ENCODE measurements around the gene MYRF. TPM values are rescaled to one million over a fixed set of nuclear protein-coding genes. Genes with fewer than 3 reads are reported as not detected.

The MYRF gene
- polyA plus RNA-seq, 1 donor (not counting 4 experiments of a cell fraction or from before 2014, with no cell fraction given): 0.14 TPM

- Histone ChIP-seq H3K27me3 (ENCODE audit: control insufficient read depth, extremely low read depth, insufficient read depth, low read length) (peaks cover 56% of the 10 kb centered on the region), H3K9ac (ENCODE audit: control insufficient read depth, extremely low read depth, insufficient read depth, low read length) (no peak overlapping the region), H3K9me3 (ENCODE audit: control insufficient read depth, low read depth, low read length) (no peaks in the 10 kb centered on the region), H2AFZ (ENCODE audit: control insufficient read depth, low read length) (no peak overlapping the region), H3K4me2 (ENCODE audit: control insufficient read depth, extremely low read depth, insufficient read depth, low read depth, low read length) (no peak overlapping the region), H3K36me3 (ENCODE audit: control insufficient read depth in 2 of 2, extremely low read depth in 1 of 2, insufficient read depth in 2 of 2, low read length in 2 of 2) (no peaks in the 10 kb centered on the region), H3K9me1 (ENCODE audit: control insufficient read depth, extremely low read depth, insufficient read depth, low read length) (no peaks in the 10 kb centered on the region), H3K27ac (ENCODE audit: control insufficient read depth, insufficient read depth, low read length) (no peak overlapping the region), H3K4me3 (ENCODE audit: control insufficient read depth in 2 of 3, extremely low read depth in 1 of 3, insufficient read depth in 2 of 3, low read depth in 1 of 3, low read length in 3 of 3) (no peak overlapping the region), H3K4me1 (ENCODE audit: control insufficient read depth, extremely low read depth, insufficient read depth, low read length) (peaks cover 8% of the 10 kb centered on the region), H3K79me2 (ENCODE audit: control insufficient read depth, insufficient read depth, low read length) (no peaks in the 10 kb centered on the region), H4K20me1 (ENCODE audit: control insufficient read depth, extremely low read depth, insufficient read depth, low read length) (peaks cover 8% of the 10 kb centered on the region)
- TF ChIP-seq CTCF (optimal IDR thresholded peaks at IDR 0.05 in 1 of 3, IDR thresholded peaks at IDR 0.05 in 1 of 3, conservative IDR thresholded peaks at IDR 0.05 in 1 of 3; ENCODE audit: extremely low read depth in 1 of 3, insufficient read depth in 2 of 3, low read length in 3 of 3) (no peak), EZH2 (IDR thresholded peaks at IDR 0.05; ENCODE audit: low read length) (no peak)
- FAIRE-seq (no peak), DNase-seq (ENCODE audit: low read depth, low spot score) (no peak)
- dilution Hi-C loops (cut with MboI; ENCODE audit: extremely low pct_ligation_motif_present, low sequenced_read_pairs): no loop called here
Observed at GRCh38 chr11:61704838-61705237, 47.6 kb upstream of the MYRF start.

- Histone ChIP-seq H3K4me1 (ENCODE audit: control insufficient read depth, extremely low read depth, insufficient read depth, low read length) (no peaks in the 10 kb centered on the region), H3K4me2 (ENCODE audit: control insufficient read depth, extremely low read depth, insufficient read depth, low read depth, low read length) (no peak overlapping the region), H3K79me2 (ENCODE audit: control insufficient read depth, insufficient read depth, low read length) (no peaks in the 10 kb centered on the region), H3K9me1 (ENCODE audit: control insufficient read depth, extremely low read depth, insufficient read depth, low read length) (no peaks in the 10 kb centered on the region), H4K20me1 (ENCODE audit: control insufficient read depth, extremely low read depth, insufficient read depth, low read length) (no peaks in the 10 kb centered on the region), H3K9me3 (ENCODE audit: control insufficient read depth, low read depth, low read length) (no peaks in the 10 kb centered on the region), H3K9ac (ENCODE audit: control insufficient read depth, extremely low read depth, insufficient read depth, low read length) (no peak overlapping the region), H3K27me3 (ENCODE audit: control insufficient read depth, extremely low read depth, insufficient read depth, low read length) (peaks cover 62% of the 10 kb centered on the region), H3K27ac (ENCODE audit: control insufficient read depth, insufficient read depth, low read length) (no peak overlapping the region), H2AFZ (ENCODE audit: control insufficient read depth, low read length) (no peak overlapping the region), H3K4me3 (ENCODE audit: control insufficient read depth in 2 of 3, extremely low read depth in 1 of 3, insufficient read depth in 2 of 3, low read depth in 1 of 3, low read length in 3 of 3) (no peak overlapping the region), H3K36me3 (ENCODE audit: control insufficient read depth in 2 of 2, extremely low read depth in 1 of 2, insufficient read depth in 2 of 2, low read length in 2 of 2) (no peaks in the 10 kb centered on the region)
- TF ChIP-seq CTCF (optimal IDR thresholded peaks at IDR 0.05 in 1 of 3, IDR thresholded peaks at IDR 0.05 in 1 of 3, conservative IDR thresholded peaks at IDR 0.05 in 1 of 3; ENCODE audit: extremely low read depth in 1 of 3, insufficient read depth in 2 of 3, low read length in 3 of 3): no peak
- no peak for TF ChIP-seq EZH2 (IDR thresholded peaks at IDR 0.05; ENCODE audit: low read length)
- FAIRE-seq (no peak), DNase-seq (ENCODE audit: low read depth, low spot score) (no peak)
- dilution Hi-C loops (cut with MboI; ENCODE audit: extremely low pct_ligation_motif_present, low sequenced_read_pairs): no loop called here
Observed at GRCh38 chr11:61706452-61707400, 45.7 kb upstream of the MYRF start.

Data from keratinocyte (primary cell).